ENCODE data around the gene TRIM73.
"Not testable (repeated sequence)": the region's sequence is repeated elsewhere in the genome, so short reads cannot be mapped to it uniquely, and the experiment has no call there.

Gene TRIM73

GRCh38 chr7:75415829-75416373, 20.5 kb downstream of the TRIM73 start:
- not testable (repeated sequence) for DNase-seq (ENCODE audit: low read depth, low spot score)

- DNase-seq (ENCODE audit: low read depth, low spot score): not testable (repeated sequence)
Observed at GRCh38 chr7:75416787-75417186, 21.4 kb downstream of the TRIM73 start.

- not testable (repeated sequence) for DNase-seq (ENCODE audit: low read depth, low spot score)
Observed at GRCh38 chr7:75418292-75418858, 22.9 kb downstream of the TRIM73 start.

- DNase-seq (ENCODE audit: low read depth, low spot score): not testable (repeated sequence)
Observed at GRCh38 chr7:75419210-75419609, 23.8 kb downstream of the TRIM73 start.

GRCh38 chr7:75419693-75420092, 24.3 kb downstream of the TRIM73 start:
- DNase-seq (ENCODE audit: low read depth, low spot score): peak; percentile 16

- DNase-seq (ENCODE audit: low read depth, low spot score): not testable (repeated sequence)
Observed at GRCh38 chr7:75420152-75420551, 24.7 kb downstream of the TRIM73 start.

- not testable (repeated sequence) for DNase-seq (ENCODE audit: low read depth, low spot score)
Observed at GRCh38 chr7:75421798-75422710, 26.6 kb downstream of the TRIM73 start.

GRCh38 chr7:75423481-75423880, 28.1 kb downstream of the TRIM73 start:
- DNase-seq (ENCODE audit: low read depth, low spot score): not testable (repeated sequence)

- DNase-seq (ENCODE audit: low read depth, low spot score): not testable (repeated sequence)
Observed at GRCh38 chr7:75439000-75439399, 43.6 kb downstream of the TRIM73 start.

GRCh38 chr7:75442101-75442464, 46.7 kb downstream of the TRIM73 start:
- not testable (repeated sequence) for DNase-seq (ENCODE audit: low read depth, low spot score)

- peak; percentile 33 for DNase-seq (ENCODE audit: low read depth, low spot score)
Observed at GRCh38 chr7:75442465-75443111, 47.2 kb downstream of the TRIM73 start.

- DNase-seq (ENCODE audit: low read depth, low spot score): not testable (repeated sequence)
Observed at GRCh38 chr7:75449946-75450345, 54.5 kb downstream of the TRIM73 start.

- not testable (repeated sequence) for DNase-seq (ENCODE audit: low read depth, low spot score)
Observed at GRCh38 chr7:75452494-75452955, 57.1 kb downstream of the TRIM73 start.

All from astrocyte of the hippocampus (primary cell).